Stimulated activated CD8-positive, alpha-beta memory T cell treated with anti-CD3 and anti-CD28 coated beads, Interleukin-15, amount 100 ng/mL, for 48 hours (primary cell): ENCODE measurements around the gene HAS3.
"Not testable (repeated sequence)": the region's sequence is repeated elsewhere in the genome, so short reads cannot be mapped to it uniquely, and the experiment has no call there.

Experiments
- DNase-seq, 2 donors: peaks; one replicate each; pipeline ENCODE4 v3.0.0-alpha.2; 2020; ENCODE audit warnings: low read depth in 2 of 2

The HAS3 gene, protein sequence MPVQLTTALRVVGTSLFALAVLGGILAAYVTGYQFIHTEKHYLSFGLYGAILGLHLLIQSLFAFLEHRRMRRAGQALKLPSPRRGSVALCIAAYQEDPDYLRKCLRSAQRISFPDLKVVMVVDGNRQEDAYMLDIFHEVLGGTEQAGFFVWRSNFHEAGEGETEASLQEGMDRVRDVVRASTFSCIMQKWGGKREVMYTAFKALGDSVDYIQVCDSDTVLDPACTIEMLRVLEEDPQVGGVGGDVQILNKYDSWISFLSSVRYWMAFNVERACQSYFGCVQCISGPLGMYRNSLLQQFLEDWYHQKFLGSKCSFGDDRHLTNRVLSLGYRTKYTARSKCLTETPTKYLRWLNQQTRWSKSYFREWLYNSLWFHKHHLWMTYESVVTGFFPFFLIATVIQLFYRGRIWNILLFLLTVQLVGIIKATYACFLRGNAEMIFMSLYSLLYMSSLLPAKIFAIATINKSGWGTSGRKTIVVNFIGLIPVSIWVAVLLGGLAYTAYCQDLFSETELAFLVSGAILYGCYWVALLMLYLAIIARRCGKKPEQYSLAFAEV

DNA sequence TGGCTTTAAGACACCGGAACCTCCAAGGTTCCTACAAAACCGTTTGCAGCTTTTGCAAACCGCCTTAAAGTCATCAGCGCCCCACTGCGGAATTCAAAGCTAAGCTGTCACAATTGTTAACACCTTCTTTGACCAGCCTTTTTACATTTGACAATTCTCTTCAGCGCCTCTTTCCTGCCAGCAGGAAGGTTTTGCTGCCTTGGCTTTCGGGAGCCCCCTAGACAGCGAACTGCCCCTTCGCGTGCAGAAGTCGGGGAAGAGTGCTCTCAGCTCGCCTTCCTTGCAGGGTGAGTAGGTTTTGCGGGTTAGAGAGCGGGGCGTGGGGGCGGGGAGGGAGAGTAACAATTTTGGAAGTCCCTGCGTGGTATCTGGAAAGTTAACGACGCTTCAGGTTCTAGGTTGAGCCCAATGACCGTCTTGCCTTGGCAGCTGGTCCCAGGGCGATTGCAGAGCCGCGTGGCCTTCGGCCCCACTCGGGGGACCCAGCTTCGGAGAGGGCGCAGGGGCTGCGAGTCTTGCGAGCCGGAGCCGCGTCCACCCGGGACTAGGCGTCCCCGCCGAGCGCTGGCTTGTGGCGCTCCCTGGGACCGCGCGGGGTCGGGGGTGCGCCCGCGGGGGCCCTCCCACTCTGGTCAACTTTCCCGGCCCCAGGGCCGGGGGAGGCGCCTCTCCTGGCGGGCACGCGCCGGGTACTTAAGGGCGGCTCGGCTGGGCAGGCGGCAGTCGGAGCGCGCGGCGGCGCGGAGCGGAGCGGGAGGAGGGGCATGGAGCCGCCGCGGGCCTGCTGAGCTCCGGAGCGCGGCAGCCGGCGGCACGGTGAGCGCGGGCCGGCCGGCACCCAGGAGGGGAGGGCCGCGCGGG, at the start of gene HAS3:
Gene HAS3 (plus strand): TSS at position 153 of the 861 bp plus-strand sequence. CDS start 3,743 bp downstream, outside the sequence.
- no peak for DNase-seq

DNA sequence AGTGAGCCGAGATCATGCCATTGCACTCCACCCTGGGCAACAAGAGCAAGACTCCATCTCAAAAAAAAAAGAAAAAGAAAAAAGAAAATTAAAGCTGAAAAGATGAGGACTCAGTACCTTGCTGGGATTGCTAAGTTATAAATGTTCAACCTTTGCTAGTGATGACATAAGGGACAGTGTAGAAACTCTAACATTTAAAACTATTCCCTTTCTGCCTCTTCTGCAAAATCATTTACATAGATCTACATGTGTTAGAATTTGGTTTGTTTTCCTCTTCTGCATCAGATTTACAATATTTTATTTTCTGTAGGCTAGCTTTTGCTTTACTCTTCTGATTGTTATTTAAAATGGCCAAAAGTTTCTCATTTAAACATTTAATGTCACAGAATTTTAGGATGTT, 49.5 kb upstream of the HAS3 start:
- DNase-seq: no peak

DNA sequence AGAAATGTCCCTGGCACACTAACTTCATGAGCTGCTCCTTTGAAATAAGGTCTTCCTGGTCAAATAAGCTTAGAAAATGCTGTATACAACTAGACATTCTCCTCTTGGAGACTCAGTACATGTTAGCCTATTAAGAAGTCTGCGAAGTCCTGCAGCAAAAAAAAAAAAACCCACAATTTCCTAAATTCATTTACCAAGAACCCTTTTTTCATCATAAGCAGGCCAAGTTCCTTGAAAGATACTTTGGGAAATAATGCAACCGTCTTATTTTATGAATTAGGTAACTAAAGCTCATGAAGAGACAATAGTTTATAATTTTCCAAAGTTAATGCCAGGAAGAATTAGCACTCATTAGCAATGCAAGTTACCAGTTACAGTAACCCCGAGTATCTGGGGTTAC, 49.0 kb upstream of the HAS3 start:
- DNase-seq: no peak

GRCh38 chr16:69057400-69058378, 47.8 kb upstream of the HAS3 start:
- DNase-seq: no peak

DNA sequence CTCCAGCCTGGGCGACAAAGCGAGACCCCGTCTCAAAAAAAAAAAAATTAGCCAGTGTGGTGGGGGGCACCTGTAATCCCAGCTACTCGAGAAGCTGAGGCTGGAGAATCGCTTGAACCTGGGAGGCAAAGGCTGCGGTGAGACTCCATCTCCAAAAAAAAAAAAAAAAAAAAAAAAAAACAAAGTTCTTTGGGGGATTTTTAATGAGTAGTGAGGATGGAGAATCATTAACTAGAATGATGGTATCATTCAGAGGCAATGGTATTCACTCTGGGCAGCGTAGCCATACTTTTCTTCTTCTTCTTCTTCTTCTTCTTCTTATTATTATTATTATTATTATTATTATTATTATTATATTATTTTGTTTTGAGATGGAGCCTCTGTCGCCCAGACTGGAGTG, 42.0 kb upstream of the HAS3 start:
- not testable (repeated sequence) for DNase-seq

DNA sequence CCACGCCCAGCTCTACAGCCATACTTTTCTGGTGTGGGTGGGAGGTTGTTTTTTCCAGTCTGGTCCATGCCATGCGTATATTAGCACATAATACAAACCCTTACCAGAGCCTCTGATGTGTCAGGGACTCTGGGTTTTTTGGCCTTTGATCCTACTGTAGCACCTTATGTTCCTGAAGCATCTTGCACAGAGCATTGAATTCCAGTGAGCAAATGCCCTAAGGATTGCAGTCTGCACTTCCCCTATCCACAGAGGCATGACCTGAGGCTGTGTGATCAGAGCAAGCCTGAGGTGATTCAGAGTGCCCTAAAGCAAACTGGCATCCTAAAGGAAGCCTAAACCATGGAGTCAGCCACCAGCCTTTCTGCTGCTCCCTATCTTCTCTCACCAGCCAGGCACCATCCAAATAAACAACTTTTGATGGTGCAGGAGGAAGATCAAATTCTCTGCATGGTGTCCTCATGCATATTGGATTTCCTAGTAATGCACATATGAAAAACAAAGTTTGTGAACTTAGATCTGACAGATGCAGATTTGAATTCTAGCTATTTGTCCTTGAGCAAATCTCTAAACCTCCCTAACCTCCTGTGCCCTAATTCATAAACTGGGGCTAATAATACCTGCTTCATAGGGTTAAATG, 41.2 kb upstream of the HAS3 start:
- DNase-seq: no peak

DNA sequence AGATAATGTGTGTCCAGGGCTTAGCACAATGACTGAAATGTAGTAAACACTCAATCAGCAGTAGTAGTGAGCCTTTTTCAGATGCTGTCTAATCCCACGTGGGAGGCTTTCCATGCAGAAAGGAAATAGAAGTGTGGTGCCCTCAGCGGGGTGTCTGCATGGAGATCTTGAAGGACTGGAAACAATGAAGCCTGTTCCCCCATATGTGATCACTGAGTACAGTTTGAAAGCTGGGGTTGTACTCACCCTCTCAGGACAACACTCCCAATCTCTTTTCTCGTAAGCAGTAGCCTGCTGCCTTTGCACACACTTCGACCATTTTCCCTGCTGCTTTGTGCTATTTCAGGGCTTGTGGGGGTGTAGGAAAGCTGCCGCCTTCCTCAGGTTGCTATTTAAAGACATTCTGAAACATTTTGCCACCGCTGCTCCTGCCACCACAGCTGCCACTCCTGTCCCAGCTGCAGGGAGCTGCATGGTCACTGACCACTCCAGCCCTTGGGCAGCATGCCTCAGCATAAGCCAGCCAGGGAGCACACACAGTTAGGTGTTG, 40.6 kb upstream of the HAS3 start:
- no peak for DNase-seq

DNA sequence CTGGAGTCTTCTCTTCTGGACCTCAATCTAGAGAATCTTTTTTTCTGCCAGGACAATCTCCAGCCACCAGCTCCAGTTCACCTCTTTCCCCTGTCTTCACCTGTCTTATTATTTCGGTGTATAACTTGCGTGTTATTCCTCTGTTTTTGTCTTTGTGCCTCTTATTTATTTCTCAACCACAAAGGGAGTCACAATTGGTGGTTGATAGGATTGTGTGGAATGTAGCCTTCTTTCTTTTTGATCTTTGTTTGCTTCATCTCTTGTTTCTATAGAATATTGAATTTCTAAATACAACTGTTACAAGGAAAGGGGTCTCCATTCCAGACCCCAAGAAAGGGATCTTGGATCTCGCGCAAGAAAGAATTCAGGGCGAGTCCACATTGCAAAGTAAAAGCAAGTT, 35.9 kb upstream of the HAS3 start:
- no peak for DNase-seq

DNA sequence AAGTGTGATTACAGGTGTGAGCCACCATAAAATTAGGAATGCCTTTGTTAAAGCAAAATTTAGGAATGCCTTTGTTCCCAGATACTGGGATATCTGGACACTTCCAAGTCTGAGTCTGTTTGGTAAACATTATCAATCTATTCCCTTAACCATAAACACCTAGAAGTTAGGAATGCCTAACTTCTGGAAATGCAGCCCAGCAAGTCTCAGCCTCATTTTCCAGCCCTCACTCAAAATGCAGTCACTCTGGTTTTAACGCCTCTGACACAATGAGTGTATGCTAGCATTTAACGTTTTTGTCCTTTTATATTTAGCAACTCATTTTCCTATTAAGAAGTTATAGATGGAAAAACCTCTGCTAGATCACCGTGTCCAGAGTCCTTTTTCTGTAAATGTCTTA, 34.4 kb upstream of the HAS3 start:
- no peak for DNase-seq

GRCh38 chr16:69072640-69072974, 32.8 kb upstream of the HAS3 start:
- DNase-seq: no peak

- no peak for DNase-seq
These were observed 32.2 kb upstream of the HAS3 start for GRCh38 chr16:69073181-69073702.

DNA sequence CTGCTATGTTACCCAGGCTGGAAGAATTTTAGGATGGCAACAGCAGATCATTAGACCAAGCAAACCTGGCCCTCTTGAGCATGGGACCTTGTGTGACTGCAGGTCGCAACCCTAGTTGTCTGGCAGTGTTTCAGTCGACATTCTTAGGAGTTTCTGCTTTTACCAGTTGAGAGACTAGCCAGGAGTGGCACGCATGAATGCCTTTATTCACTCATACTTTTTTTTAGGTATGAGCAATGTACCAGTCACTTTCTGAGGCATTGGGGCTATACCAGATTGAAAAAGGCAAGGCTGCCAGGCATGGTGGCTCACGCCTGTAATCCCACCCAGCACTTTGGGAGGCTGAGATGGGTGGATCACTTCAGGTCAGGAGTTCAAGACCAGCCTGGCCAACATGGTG, 28.2 kb upstream of the HAS3 start:
- DNase-seq: no peak

DNA sequence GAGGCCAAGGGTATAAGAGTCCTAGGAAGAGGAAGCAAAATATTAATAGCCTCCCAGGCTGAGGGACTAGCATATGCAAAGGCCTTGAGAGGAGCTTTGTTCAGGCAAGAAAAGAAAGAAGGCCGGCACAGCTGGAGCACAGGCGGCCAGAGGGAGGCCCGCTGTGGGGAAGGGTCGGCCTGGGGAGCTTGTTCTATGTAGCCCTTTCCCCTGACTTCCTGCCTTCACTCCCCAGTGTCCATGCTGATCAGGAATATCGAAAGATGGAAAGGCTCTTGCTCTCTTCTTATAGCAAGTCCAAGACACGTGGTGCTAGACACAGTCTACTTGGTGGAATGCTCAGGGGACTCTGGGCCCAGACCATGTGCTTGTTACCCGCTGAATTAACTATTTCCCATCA, 27.4 kb upstream of the HAS3 start:
- DNase-seq: no peak

DNA sequence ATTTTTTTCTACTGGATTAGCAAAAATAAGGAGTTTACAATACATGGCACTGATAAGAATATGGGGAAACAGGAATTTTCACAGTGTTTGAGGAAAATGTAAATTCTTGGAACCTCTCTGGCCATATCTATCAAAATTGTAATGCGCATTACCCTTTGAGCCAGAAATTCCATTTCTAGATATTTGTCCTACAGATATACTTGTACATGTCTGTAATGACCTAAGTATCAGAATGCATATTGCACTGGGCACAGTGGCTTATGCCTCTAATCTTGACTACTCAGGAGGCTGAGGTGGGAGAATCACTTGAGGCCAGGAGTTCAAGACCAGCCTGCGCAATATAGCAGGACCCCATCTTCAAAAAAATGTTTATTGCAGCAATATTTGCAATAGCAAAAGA, 25.8 kb upstream of the HAS3 start:
- no peak for DNase-seq

DNA sequence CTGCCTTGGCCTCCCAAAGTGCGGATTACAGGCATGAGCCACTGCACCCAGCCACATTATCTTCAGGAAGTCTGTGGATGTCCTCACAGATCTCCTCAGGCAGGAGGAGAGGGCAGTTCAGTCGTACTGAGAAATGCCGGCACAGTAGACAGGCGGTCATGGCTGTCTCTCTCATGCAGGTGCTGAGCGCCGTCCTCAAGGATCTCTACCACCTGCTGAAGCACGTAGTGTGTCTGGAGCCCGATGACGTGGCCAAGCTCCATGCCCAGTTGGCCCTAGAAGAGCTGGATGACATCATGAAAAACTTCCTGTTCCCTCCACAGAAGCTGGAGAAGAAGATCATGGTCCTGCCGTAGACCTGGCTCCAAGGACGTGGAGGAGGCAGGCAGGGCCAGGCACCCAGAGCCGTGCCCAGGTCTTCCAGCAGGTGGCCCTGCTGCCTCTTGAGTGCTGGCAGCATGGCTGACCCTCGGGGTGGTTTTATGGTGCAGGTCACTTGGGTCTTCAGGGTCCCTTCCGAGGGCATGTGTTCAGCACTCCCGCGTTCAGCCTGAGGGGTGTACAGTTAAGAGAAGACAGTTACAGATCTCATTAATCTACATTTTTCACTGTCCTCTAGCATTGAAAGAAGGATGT, 22.0 kb upstream of the HAS3 start:
- no peak for DNase-seq

DNA sequence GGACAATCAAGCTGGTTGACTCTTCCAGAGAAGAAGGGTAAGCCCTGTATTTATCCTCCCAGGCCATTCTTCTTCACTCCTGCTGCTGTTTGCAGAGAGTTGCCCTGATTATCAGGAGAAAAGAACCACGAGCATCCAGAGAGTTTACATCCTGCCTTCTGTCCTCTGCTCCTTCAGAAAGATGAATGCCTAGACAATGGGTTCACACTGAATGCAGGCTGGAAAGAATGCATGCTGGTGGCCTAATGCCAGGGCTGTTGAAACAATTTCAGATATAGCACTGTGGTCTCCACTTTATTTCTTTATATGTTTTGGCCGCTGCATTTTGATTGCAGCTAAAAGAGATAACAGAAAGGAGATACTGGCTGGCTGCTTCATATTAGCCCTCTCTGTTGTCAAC, 21.2 kb upstream of the HAS3 start:
- no peak for DNase-seq

DNA sequence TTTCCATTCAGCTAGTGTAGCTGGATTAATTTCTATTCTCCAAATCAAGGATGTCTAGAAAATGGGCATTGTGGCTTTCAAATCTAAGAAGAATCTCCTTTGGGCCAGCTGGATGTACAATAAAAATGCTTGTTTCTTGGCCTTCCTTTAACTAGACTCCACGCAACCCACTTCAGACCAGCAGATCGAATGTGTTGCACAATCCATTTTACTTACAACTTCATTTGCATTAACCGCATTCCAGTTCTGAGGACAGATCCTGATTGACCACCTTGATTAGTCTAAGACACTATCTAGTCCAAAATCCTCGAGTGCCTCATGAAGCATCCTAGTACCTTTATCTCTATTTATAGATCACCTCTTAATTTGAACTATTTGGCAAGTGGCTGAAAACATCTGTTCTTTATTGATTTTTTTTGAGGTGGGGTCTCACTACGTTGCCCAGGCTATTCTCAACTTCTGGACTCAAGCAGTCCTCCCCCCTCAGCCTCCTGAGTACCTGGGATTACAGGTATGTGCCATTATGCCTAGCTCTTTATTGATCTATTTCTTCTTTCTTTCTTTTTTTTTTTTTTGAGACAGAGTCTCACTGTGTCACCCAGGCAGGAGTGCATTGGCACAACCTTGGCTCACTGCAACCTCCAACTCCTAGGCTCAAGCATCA, 20.3 kb upstream of the HAS3 start:
- DNase-seq: no peak

- DNase-seq: no peak
These were observed 18.3 kb upstream of the HAS3 start for GRCh38 chr16:69087161-69087581.

DNA sequence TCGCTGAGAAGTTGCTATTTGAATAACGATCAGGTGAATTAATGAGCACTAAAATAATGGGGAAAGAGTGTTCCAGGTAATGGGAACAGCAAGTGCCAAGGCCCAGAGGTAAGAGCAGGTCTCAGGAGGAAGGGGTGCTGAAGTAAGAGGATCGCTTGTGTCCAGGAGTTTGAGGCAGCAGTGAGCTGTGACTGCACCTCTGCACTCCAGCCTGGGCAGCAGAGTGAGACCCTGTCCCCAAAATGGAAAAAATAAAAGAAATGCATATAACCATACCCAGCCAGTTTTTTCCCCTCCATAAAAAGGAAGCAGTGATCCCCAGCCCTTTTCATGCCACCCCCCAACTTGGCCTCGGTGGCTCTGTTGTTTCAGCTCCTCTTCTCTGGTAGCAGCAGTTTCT, 16.8 kb upstream of the HAS3 start:
- DNase-seq: no peak
